OCI-LY3 (cell line): ENCODE results near the gene PCNA.

Source experiments
- H2AFZ ChIP-seq: fragments of 200-600, 300-600 bp; shearing (Covaris generic); 2 replicates; pipeline ENCODE4 v1.6.0; 2014; ENCODE audit warnings: antibody characterized with exemption, low read depth, low read length
- H3K27ac ChIP-seq: fragments of 200-600, 300-600 bp; sonication (generic); 2 replicates; pipeline ENCODE4 v1.5.1; 2014; ENCODE audit warnings: mild to moderate bottlenecking, low read length, moderate library complexity, mixed read lengths
- H3K27me3 ChIP-seq: fragments of 200-600, 300-600 bp; sonication (generic); 2 replicates; pipeline ENCODE4 v1.6.1; 2014; ENCODE audit warnings: low read depth, low read length, mixed read lengths
- H3K36me3 ChIP-seq: fragments of 200-600, 300-600 bp; sonication (generic); replicated peaks from 2 replicates; pipeline ENCODE3; 2014; ENCODE audit warnings: low read depth, low read length, mixed read lengths
- H3K4me1 ChIP-seq: fragments of 300-600, 200-600 bp; sonication (generic); 2 replicates; pipeline ENCODE4 v1.6.1; 2014; ENCODE audit warnings: low read length, mixed read lengths
- H3K4me2 ChIP-seq: fragments of 200-600, 300-600 bp; sonication (generic); 2 replicates; pipeline ENCODE4 v1.6.1; 2014; ENCODE audit warnings: low read length, mixed read lengths
- H3K4me3 ChIP-seq: fragments of 300-600, 200-600 bp; sonication (generic); 2 replicates; pipeline ENCODE4 v1.5.1; 2014; ENCODE audit warnings: antibody characterized with exemption, mild to moderate bottlenecking, low read length, moderate library complexity
- H3K79me2 ChIP-seq: fragments of 300-600, 200-600 bp; shearing (Covaris generic); 2 replicates; pipeline ENCODE4 v1.6.1; 2014; ENCODE audit warnings: mild to moderate bottlenecking, low read length, mixed read lengths
- H3K9ac ChIP-seq: fragments of 300-600, 200-600 bp; shearing (Covaris generic); 2 replicates; pipeline ENCODE4 v1.6.0; 2014; ENCODE audit warnings: mild to moderate bottlenecking, low read length, moderate library complexity
- H3K9me3 ChIP-seq: fragments of 200-600, 300-600 bp; shearing (Covaris generic); 2 replicates; pipeline ENCODE4 v1.6.1; 2014; ENCODE audit warnings: low read length, mixed read lengths; ENCODE audit not compliant: insufficient read depth
- H4K20me1 ChIP-seq: fragments of 200-600, 300-600 bp; sonication (generic); 2 replicates; pipeline ENCODE4 v1.6.1; 2016; ENCODE audit warnings: low read length, mixed read lengths; ENCODE audit not compliant: insufficient read depth
- EZH2phosphoT487 ChIP-seq: fragments of 200-600 bp; shearing (Covaris generic); IDR thresholded peaks from 2 replicates; pipeline ENCODE4 v1.6.1; 2018; ENCODE audit warnings: antibody characterized with exemption, mixed run types, low read depth
- TF ChIP-seq, protein P1 (sequence below): fragments of 200-600, 300-600 bp; sonication (generic); IDR thresholded peaks from 2 replicates; pipeline ENCODE4 v1.5.1; 2014; ENCODE audit warnings: antibody characterized with exemption, low read length, low read depth

PCNA gene

DNA sequence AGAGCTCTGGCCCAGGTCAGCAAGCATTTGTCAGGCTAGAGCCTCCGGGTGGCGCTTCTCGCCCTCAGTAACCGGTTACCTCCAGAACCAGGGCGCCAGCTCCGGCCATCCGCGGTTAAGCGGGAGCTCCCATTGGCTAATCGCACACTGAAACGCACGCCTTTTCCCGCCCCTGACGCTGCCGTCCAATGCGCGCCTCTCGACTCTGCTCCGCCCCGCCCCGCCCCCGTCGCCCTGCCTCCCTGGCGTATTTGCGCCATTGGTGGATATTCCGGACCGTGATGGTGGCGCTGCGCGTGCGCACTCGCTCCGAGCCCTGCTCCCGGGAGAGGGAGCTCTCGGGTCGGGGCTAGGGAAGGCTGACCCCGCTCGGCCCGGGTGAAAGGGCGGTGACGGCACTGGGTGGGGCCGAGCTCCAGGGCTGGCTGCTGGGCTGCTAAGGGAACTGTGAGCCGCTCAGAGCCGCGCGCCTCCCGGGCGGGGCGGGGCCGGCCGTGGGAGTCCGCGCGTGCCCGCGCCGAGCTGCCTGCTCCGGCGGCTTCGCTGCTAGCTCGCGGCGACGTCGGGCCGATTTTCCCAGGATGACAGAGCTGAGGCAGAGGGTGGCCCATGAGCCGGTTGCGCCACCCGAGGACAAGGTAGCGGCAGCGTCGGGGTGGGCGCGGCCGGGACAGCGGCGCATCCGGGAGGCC is 6.9 kb upstream of the PCNA start, which contains the start of gene CDS2:
Gene CDS2 (plus strand): TSS at position 497 of the 692 bp plus-strand sequence. CDS start 85 bp downstream, at position 582.
- no peaks in the 10 kb centered on the region for H3K9me3 ChIP-seq
- peak within 1 kb of the TSS; percentile 91 for H3K9ac ChIP-seq
- H3K4me2 ChIP-seq = peak within 1 kb of the TSS; percentile 91
- no peaks in the 10 kb centered on the region for H3K36me3 ChIP-seq
- peaks cover 45% of the 10 kb centered on the region for H3K79me2 ChIP-seq
- no peak for TF ChIP-seq EZH2phosphoT487
- TF ChIP-seq, protein P1, sequence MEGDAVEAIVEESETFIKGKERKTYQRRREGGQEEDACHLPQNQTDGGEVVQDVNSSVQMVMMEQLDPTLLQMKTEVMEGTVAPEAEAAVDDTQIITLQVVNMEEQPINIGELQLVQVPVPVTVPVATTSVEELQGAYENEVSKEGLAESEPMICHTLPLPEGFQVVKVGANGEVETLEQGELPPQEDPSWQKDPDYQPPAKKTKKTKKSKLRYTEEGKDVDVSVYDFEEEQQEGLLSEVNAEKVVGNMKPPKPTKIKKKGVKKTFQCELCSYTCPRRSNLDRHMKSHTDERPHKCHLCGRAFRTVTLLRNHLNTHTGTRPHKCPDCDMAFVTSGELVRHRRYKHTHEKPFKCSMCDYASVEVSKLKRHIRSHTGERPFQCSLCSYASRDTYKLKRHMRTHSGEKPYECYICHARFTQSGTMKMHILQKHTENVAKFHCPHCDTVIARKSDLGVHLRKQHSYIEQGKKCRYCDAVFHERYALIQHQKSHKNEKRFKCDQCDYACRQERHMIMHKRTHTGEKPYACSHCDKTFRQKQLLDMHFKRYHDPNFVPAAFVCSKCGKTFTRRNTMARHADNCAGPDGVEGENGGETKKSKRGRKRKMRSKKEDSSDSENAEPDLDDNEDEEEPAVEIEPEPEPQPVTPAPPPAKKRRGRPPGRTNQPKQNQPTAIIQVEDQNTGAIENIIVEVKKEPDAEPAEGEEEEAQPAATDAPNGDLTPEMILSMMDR = peak; percentile 72
- peaks cover 32% of the 10 kb centered on the region for H3K4me1 ChIP-seq
- peak within 1 kb of the TSS; percentile 90 for H3K4me3 ChIP-seq
- H4K20me1 ChIP-seq = 0 out of 2 replicates have a peak, but pooled peaks cover 4% of the 10 kb centered on the region
- peak within 1 kb of the TSS; percentile 97 for H2AFZ ChIP-seq
- H3K27me3 ChIP-seq = no peaks in the 10 kb centered on the region
- peak within 1 kb of the TSS; percentile 83 for H3K27ac ChIP-seq

DNA sequence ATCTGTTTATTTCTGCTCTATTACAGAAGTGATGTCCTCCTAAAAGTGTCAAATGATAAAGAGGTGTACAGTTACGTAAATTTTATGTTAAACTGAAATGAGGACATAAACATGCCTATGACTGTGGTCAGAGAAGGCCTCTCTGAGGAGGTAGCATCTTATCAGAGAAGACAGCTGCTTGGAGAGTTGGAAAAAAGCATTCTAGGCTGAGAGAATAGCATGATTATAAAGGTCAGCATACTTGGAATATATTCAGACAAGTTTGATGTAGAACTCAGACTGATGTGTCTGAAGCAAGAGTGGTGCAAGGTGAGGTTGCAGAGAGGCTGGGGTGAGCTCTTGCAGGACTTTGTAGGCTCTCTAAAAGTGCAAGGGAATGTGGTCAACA is 3.1 kb upstream of the PCNA start:
- Histone ChIP-seq H2AFZ (no peak overlapping the region), H3K36me3 (peaks cover 12% of the 10 kb centered on the region), H3K9me3 (no peaks in the 10 kb centered on the region), H3K79me2 (peaks cover 29% of the 10 kb centered on the region), H3K9ac (no peak overlapping the region), H3K4me3 (no peak overlapping the region), H3K27me3 (no peaks in the 10 kb centered on the region), H3K27ac (no peak overlapping the region), H3K4me1 (peaks cover 18% of the 10 kb centered on the region), H3K4me2 (no peak overlapping the region), H4K20me1 (peaks cover 9% of the 10 kb centered on the region)
- TF ChIP-seq EZH2phosphoT487 = no peak
- TF ChIP-seq, protein P1 = no peak

DNA sequence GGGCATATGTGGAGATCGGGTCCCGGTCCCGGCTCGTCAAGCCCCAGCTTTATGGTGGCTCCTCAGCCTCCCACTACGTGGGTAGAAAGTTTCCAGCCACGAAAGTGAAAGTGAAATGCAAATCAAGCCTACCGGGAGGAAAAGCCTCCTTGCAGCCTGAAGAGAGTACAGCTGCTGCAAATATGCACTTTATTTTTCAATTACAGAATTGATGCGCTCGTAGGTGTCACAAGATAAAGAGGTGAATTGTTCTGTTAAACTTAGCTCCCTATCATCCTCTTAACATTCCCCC is 373 bp upstream of the PCNA start:
- Histone ChIP-seq H3K9me3 (no peaks in the 10 kb centered on the region), H3K9ac (peak overlapping the region; percentile 72), H3K4me1 (peaks cover 38% of the 10 kb centered on the region), H3K36me3 (peaks cover 40% of the 10 kb centered on the region), H3K4me2 (peak overlapping the region; percentile 82), H3K4me3 (peak overlapping the region; percentile 89), H2AFZ (peak overlapping the region; percentile 33), H4K20me1 (peaks cover 25% of the 10 kb centered on the region), H3K27ac (peak overlapping the region; percentile 60), H3K27me3 (no peaks in the 10 kb centered on the region), H3K79me2 (peaks cover 46% of the 10 kb centered on the region)
- TF ChIP-seq, protein P1 = no peak
- TF ChIP-seq EZH2phosphoT487 = no peak

DNA sequence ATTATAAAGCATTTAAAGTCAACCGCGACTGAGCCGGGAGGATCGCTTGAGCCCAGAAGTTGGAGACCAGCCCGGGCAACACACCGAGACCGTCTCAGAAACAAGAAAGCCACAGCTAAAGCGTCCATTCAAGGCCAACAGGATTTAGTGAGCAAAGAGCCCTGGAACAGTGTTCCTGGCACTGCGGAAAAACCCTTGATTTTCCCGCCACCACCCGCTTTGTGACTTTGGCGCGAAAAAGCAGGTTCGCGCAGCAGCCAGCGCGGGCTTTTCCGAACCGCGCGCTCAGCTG is 669 bp downstream of the PCNA start:
- H3K27me3 ChIP-seq = no peaks in the 10 kb centered on the region
- peak overlapping the region; percentile 91 for H3K4me2 ChIP-seq
- H3K36me3 ChIP-seq = peaks cover 49% of the 10 kb centered on the region
- H3K4me1 ChIP-seq = peaks cover 47% of the 10 kb centered on the region
- TF ChIP-seq EZH2phosphoT487 = no peak
- TF ChIP-seq, protein P1 = no peak
- H3K9me3 ChIP-seq = no peaks in the 10 kb centered on the region
- H3K79me2 ChIP-seq = peaks cover 47% of the 10 kb centered on the region
- peak overlapping the region; percentile 89 for H3K4me3 ChIP-seq
- peak overlapping the region; percentile 98 for H3K9ac ChIP-seq
- H2AFZ ChIP-seq = no peak overlapping the region
- H3K27ac ChIP-seq = peak overlapping the region; percentile 91
- peaks cover 25% of the 10 kb centered on the region for H4K20me1 ChIP-seq
